GM11168 (cell line): ENCODE measurements around the gene AKAP6.
"Not testable (repeated sequence)": the region's sequence is repeated elsewhere in the genome, so short reads cannot be mapped to it uniquely, and the experiment has no call there.

Experiments used
- in situ Hi-C: fragments of 300-500 bp; cut with MboI; formaldehyde crosslinking; loops from one replicate; pipeline ENCODE4 v1.12.0; 2022; ENCODE audit warnings: low sequenced_read_pairs; ENCODE audit not compliant: unreplicated experiment

The AKAP6 gene

GRCh38 chr14:32761381-32761968 lies 432.4 kb downstream of the AKAP6 start:
- in situ Hi-C loops: no loop called here

- in situ Hi-C loops: no loop called here
These were observed 433.8 kb downstream of the AKAP6 start for GRCh38 chr14:32762886-32763285.

DNA sequence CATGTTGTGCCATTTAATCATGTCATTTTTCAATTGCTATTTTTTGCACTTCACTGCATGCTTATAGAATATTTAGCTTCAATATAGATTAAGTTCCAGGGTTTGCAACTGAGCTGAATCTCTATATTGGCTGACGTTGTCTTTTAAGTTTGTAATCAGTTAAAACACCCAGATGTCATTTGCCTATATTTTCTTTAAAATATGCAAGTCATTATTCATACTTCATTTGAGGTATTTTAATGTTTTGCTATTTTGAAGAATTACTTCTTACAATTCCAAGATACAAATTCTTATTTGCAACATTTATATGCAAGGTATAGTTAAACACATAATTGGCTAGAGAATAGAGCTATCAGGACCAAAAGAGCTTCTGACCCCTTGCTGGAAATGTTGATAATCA lies 434.6 kb downstream of the AKAP6 start:
- in situ Hi-C loops: no loop called here

DNA sequence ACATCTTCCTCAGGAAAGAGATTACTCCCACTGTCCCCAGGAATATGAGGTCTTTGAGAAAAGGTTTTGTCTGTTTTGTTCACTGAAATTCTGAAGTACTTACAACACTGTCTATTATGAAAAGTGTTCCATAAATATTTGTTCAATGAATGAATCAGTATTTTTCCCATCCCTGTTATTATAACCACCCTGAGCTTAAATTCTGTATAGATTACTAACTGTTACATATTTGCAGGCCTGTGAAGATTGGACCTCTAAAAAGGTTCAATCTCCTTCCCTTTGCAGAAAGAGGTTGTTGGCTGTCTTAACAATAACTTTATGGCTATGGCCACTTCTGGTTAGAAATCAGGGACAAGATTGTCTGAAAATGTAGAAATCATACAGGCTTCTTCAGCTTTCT lies 435.0 kb downstream of the AKAP6 start:
- in situ Hi-C loops: no loop called here

GRCh38 chr14:32770422-32770821 lies 441.3 kb downstream of the AKAP6 start:
- in situ Hi-C loops: no loop called here

DNA sequence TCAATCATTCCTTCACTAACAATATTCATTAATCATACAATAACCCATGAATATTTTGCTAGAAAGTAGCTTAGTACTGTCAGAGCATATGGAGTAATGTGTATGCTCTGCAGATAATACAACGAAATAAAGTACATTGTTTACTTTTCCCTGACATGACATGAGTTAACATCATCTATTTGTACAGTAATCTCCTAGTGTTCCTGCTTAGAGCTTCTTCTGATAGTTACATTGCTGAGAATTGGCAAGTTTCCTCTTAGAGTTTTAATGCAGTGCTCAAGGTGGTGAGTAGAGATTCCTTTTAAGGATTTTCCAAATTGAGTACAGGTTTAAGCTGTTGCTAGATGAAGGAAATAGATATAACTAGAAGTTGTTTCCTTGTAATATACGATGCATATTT lies 445.1 kb downstream of the AKAP6 start:
- in situ Hi-C loops: no loop called here

DNA sequence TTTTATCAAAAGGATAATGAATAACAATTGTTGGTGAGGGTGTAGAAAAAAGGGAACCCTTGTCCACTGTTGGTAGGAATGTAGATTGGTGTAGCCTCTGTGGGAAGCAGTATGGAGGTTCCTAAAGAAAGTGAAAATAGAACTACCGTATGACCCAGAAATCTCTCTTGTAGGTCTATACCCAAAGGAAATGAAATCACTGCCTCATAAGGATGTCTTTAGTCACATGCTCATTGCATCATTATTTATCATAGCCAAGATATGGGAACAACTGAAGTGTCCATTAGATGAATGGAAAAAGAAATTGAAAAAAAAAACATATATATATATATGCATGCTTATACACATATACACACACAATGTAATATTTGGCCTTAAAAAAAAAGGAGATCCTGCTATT lies 450.7 kb downstream of the AKAP6 start:
- in situ Hi-C loops: no loop called here

DNA sequence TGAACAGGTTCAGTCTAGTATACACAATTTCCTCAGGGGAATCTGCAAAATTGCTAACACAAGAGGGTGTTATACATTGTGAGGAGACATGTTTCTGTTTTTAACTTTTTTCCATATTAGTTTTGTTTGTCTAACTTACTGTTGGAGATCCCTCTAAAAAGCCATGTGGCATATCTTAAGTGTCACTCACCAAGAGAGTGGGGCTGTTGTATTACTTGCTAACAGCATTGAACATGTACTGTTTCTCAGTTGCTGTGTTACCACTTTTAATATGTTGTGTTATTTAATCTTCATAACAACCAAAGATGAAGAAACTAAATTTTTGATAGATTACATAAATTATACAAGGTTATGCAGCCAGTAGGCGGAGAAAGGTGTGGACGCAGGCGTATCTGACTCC lies 455.3 kb downstream of the AKAP6 start:
- in situ Hi-C loops: no loop called here

DNA sequence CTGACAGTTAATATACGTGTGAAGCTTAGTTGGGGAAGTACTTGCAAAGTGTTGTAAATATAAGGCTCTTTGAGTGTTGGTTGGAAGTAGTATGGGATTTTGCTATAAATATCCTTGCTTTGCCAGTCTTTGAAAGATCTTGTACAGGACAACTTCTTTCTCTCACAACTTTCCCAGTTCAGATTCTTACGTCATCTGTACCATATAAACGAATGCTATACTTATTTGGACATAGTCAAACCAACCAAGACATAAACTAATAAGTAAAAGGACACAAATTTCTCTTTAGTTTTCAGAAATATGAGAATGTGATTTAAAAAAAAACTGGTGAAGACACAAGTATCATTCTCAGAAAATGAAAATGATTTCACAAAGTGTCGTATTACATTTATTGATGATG lies 456.5 kb downstream of the AKAP6 start:
- in situ Hi-C loops: no loop called here

- in situ Hi-C loops: no loop called here
These were observed 457.8 kb downstream of the AKAP6 start for GRCh38 chr14:32786886-32787285.

DNA sequence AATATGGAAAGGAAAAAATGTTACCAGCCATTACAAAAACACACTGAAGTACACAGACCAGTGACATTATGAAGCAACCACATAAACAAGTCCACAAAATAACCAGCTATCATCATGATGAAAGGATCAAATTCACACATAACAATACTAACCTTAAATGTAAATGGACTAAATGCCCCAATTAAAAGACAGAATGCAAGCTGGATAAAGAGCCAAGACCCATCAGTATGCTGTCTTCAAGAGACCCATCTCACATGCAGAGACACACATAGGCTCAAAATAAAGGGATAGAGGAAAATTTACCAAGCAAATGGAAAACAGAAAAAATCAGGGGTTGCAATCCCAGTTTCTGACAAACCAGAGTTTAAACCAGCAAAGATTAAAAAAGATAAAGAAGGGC lies 463.9 kb downstream of the AKAP6 start:
- in situ Hi-C loops: not testable (repeated sequence)

DNA sequence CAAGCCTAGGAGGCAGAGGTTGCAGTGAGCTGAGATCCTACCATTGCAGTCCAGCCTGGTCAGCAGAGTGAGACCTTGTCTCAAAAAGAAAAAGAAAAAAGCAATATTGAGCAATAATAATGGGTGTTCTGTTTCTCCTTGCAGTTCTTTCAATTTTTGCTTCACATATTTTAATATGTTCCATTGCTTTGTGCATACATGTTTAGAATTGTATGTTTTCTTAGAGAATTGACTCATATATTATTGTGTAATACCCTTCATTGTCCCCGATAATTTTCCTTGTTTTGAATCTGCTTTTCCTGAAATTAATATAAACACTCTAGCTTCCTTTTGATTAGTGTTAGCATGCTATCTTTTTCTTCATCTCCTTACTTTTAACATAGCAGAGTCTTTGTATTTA lies 471.2 kb downstream of the AKAP6 start:
- in situ Hi-C loops: no loop called here

DNA sequence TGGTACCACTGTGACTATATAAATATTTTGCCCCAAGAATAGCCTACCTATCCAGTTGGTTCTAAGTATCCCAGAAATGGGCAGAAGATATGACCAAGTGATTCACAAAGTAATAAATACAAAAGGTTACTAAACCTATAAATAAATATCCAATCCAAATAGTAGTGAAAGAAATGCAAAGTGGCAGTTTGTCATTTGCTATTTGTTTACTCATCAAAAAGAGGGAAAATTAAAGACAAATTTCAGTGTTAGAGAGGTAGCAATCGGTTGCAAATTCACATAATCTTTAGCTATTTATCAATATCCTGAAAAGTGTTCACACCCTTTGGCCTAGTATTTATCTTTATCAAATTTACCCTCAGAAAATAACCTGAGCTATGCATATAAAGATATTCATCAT lies 473.2 kb downstream of the AKAP6 start:
- in situ Hi-C loops: no loop called here

GRCh38 chr14:32805979-32806378 lies 476.9 kb downstream of the AKAP6 start:
- in situ Hi-C loops: no loop called here

- in situ Hi-C loops: no loop called here
These were observed 479.5 kb downstream of the AKAP6 start for GRCh38 chr14:32808644-32809043.

GRCh38 chr14:32809255-32809654 lies 480.2 kb downstream of the AKAP6 start:
- in situ Hi-C loops: no loop called here

GRCh38 chr14:32813401-32813800 lies 484.3 kb downstream of the AKAP6 start:
- in situ Hi-C loops: no loop called here

GRCh38 chr14:32814721-32815120 lies 485.6 kb downstream of the AKAP6 start:
- in situ Hi-C loops: no loop called here

GRCh38 chr14:32816588-32816987 lies 487.5 kb downstream of the AKAP6 start:
- in situ Hi-C loops: no loop called here

DNA sequence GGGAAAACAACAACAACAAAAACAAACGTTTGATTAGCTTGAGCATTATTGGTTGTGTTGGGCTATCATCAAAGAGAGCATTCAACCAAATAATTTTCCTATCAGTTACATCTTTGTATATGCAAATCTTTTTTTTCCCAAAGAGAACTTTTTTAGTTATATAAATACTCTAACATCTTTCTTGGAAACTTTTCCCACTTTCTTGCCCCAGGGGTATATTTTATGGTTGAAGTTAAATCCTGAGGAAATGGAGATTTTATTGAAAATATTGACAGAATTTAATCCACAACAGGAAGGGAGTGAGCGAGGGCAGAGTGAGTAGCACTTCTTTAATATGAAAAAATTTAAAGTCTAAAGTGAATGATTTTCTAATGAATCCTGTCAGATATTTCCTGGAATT lies 488.7 kb downstream of the AKAP6 start:
- in situ Hi-C loops: no loop called here

GRCh38 chr14:32818581-32818980 lies 489.5 kb downstream of the AKAP6 start:
- in situ Hi-C loops: no loop called here

DNA sequence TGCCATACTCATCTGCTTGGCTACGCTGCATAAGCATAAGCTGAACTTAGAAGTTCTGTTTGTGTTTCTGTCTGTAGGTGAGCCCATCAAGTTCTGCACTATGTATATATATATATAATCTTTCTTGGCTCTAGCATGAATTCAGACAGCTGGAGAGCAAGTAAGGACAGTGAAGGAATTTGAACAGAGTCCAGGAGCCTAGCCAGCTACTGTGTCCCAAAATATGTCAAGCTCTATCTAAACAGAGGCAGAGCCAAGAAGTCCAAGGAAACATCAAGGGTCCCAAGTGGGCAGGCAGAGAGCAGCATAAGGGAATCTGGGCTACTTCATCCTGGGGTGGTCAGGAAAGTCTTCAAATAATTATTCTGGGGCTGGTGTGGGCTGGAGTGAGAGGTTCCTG lies 491.1 kb downstream of the AKAP6 start:
- in situ Hi-C loops: no loop called here

GRCh38 chr14:32820682-32821081 lies 491.6 kb downstream of the AKAP6 start:
- in situ Hi-C loops: no loop called here
